Endothelial cell of umbilical vein (primary cell): ENCODE results near the gene RASGRF2.

ENCODE experiments used
- EZH2 ChIP-seq: IDR thresholded peaks from 2 replicates; pipeline ENCODE4 v1.6.1; 2012; ENCODE audit warnings: borderline replicate concordance, low read depth, mild to moderate bottlenecking, moderate library complexity, low read length, inconsistent platforms; ENCODE audit not compliant: severe bottlenecking
- FOS ChIP-seq: IDR thresholded peaks from 2 replicates; pipeline ENCODE4 v1.6.1; 2011; ENCODE audit warnings: mild to moderate bottlenecking, low read length, moderate library complexity, borderline replicate concordance; ENCODE audit not compliant: insufficient read depth
- GATA2 ChIP-seq: IDR thresholded peaks from 2 replicates; pipeline ENCODE4 v1.7.0; 2011; ENCODE audit warnings: low read depth, mild to moderate bottlenecking, moderate library complexity, mixed read lengths, low read length; ENCODE audit not compliant: insufficient read length, insufficient read depth
- JUN ChIP-seq: IDR thresholded peaks from 2 replicates; pipeline ENCODE4 v1.6.1; 2011; ENCODE audit warnings: borderline replicate concordance, low read depth; ENCODE audit not compliant: insufficient read length, insufficient read depth
- MYC ChIP-seq: IDR thresholded peaks from one replicate; pipeline ENCODE4 v1.6.1; 2011; ENCODE audit warnings: mild to moderate bottlenecking, low read depth, low read length
- POLR2A ChIP-seq: IDR thresholded peaks from 2 replicates; pipeline ENCODE4 v1.6.1; 2012; ENCODE audit warnings: low read depth, mild to moderate bottlenecking, control low read depth, low read length
- POLR2AphosphoS5 ChIP-seq: IDR thresholded peaks from 2 replicates; pipeline ENCODE4 v1.6.1; 2012; ENCODE audit warnings: low read depth, mild to moderate bottlenecking, control low read depth, low read length, moderate library complexity; ENCODE audit not compliant: insufficient read depth
- TF ChIP-seq, protein P1 (sequence below), 2 donors: IDR thresholded peaks; 1 replicate in 1 of 2; 2 replicates in 1 of 2; pipeline ENCODE4 v1.5.1; 2011; ENCODE audit warnings: low read length in 2 of 2, mild to moderate bottlenecking in 2 of 2, moderate library complexity in 2 of 2, control low read depth in 1 of 2, inconsistent platforms in 1 of 2, low read depth in 1 of 2; ENCODE audit not compliant: insufficient read depth in 1 of 2; ENCODE audit errors: extremely low read depth in 1 of 2
- TF ChIP-seq, protein P2 (sequence below): IDR thresholded peaks from 2 replicates; pipeline ENCODE4 v1.6.1; 2011; ENCODE audit not compliant: insufficient read depth, insufficient read length

DNA sequence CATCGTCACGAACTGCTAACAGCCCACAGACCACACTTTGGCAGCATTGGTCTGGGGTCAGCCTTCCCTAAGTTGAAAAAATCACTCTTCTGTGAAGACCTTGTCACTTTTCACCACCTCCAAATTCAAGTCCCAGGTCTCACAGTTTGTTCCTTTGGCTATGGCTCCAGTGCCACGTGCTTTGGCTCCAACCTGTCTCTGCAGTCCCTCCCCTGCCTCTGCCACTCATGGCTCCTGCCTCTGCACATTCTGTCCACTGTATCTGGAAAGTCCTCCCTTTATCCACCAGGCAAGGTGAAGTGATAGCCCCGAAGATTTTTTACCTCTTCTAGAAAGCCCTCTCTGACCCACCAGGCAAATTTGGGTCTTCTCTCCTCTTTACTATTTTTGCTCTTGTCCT lies 278.3 kb downstream of the RASGRF2 start:
- TF ChIP-seq, protein P1, sequence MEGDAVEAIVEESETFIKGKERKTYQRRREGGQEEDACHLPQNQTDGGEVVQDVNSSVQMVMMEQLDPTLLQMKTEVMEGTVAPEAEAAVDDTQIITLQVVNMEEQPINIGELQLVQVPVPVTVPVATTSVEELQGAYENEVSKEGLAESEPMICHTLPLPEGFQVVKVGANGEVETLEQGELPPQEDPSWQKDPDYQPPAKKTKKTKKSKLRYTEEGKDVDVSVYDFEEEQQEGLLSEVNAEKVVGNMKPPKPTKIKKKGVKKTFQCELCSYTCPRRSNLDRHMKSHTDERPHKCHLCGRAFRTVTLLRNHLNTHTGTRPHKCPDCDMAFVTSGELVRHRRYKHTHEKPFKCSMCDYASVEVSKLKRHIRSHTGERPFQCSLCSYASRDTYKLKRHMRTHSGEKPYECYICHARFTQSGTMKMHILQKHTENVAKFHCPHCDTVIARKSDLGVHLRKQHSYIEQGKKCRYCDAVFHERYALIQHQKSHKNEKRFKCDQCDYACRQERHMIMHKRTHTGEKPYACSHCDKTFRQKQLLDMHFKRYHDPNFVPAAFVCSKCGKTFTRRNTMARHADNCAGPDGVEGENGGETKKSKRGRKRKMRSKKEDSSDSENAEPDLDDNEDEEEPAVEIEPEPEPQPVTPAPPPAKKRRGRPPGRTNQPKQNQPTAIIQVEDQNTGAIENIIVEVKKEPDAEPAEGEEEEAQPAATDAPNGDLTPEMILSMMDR (IDR thresholded peaks at IDR 0.05; ENCODE audit: extremely low read depth in 1 of 2, insufficient read depth in 1 of 2, low read depth in 1 of 2, low read length in 2 of 2), result no peak
- TF ChIP-seq POLR2A (no peak), JUN (no peak), POLR2AphosphoS5 (no peak), GATA2 (no peak), EZH2 (no peak), FOS (no peak), MYC (no peak)
- TF ChIP-seq, protein P2, sequence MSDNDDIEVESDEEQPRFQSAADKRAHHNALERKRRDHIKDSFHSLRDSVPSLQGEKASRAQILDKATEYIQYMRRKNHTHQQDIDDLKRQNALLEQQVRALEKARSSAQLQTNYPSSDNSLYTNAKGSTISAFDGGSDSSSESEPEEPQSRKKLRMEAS, result no peak
